ENCODE measurements around the gene KCNT2. TPM values are rescaled to one million over a fixed set of nuclear protein-coding genes. Genes with fewer than 3 reads are reported as not detected.

The KCNT2 gene
- total RNA-seq, 1 donor from 2014 or later = not detected

- ATAC-seq (ENCODE audit: low read depth) (no peak), DNase-seq (no peak)
- H3K4me3 Mint-ChIP-seq = no peak overlapping the region
- no peaks in the 10 kb centered on the region for H3K9me3 Mint-ChIP-seq
- no peak overlapping the region for H3K27ac Mint-ChIP-seq
- ChIA-PET POLR2A (no interaction called here), CTCF (no interaction called here)
- intact Hi-C loops (cut with micrococcal nuclease) = loop anchor here (10.0 kb wide), 1 partner anchor 163 kb away; no protein-coding TSS in a partner anchor
- no peak for TF ChIP-seq CTCF (IDR thresholded peaks at IDR 0.05)
- H3K27me3 Mint-ChIP-seq = no peaks in the 10 kb centered on the region
- no peaks in the 10 kb centered on the region for H3K36me3 Mint-ChIP-seq (ENCODE audit: low read depth)
- no peaks in the 10 kb centered on the region for H3K4me1 Mint-ChIP-seq
Observed at GRCh38 chr1:196308176-196308575, 300.1 kb downstream of the KCNT2 start.

DNA sequence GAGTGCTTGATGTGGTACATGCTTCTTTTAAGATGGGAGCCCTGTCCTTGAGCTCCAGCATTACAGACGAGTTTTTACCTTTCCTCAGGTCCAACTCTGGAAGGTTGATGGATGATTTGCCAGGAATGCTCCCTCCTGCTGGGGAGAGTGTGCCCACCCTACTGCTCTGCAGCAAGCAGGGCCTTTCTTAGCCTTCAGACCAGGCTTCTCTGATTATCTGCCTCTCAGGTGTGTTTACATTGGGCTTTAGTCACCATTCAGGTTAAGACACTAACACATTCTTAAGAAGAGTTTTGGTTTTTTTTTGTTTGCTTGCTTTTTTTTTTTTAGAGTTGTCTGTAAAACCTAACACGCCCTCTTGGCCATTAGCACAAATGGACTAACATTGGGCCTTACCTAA, 301.8 kb downstream of the KCNT2 start:
- ChIA-PET POLR2A (no interaction called here), CTCF (no interaction called here)
- Mint-ChIP-seq H3K36me3 (ENCODE audit: low read depth) (no peaks in the 10 kb centered on the region), H3K27me3 (no peaks in the 10 kb centered on the region), H3K4me3 (no peak overlapping the region), H3K27ac (no peak overlapping the region), H3K4me1 (no peaks in the 10 kb centered on the region), H3K9me3 (no peaks in the 10 kb centered on the region)
- TF ChIP-seq CTCF (IDR thresholded peaks at IDR 0.05) = no peak
- intact Hi-C loops (cut with micrococcal nuclease) = loop anchor here (10.0 kb wide), 1 partner anchor 162 kb away; no protein-coding TSS in a partner anchor
- ATAC-seq (ENCODE audit: low read depth) = no peak
- no peak for DNase-seq

DNA sequence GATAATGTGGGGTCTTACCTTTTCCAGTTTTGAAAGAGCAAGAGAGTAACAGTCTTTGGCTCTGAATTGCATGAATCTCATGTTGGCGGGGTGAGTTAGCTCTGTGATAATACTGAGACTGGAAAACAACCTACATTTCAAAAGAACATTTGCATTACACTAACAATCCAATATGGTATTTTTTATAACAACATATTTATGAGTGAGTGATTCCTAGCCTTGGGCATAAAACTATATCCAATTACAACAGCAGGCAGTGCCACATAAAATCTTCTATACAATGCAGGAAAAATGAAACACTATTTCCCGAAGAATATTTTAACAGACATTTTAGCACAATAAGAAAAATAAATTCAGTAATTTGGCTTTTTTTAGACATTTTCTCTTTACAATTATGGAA, 303.0 kb downstream of the KCNT2 start:
- TF ChIP-seq CTCF (IDR thresholded peaks at IDR 0.05) = no peak
- Mint-ChIP-seq H3K4me1 (no peaks in the 10 kb centered on the region), H3K36me3 (ENCODE audit: low read depth) (no peaks in the 10 kb centered on the region), H3K4me3 (no peak overlapping the region), H3K27me3 (no peaks in the 10 kb centered on the region), H3K9me3 (no peaks in the 10 kb centered on the region), H3K27ac (no peak overlapping the region)
- ChIA-PET CTCF (no interaction called here), POLR2A (no interaction called here)
- DNase-seq (no peak), ATAC-seq (ENCODE audit: low read depth) (no peak)
- intact Hi-C loops (cut with micrococcal nuclease) = loop anchor here (10.0 kb wide), 1 partner anchor 160 kb away; no protein-coding TSS in a partner anchor

- Mint-ChIP-seq H3K27me3 (no peaks in the 10 kb centered on the region), H3K9me3 (no peaks in the 10 kb centered on the region), H3K4me3 (no peak overlapping the region), H3K27ac (no peak overlapping the region), H3K36me3 (ENCODE audit: low read depth) (no peaks in the 10 kb centered on the region), H3K4me1 (no peaks in the 10 kb centered on the region)
- DNase-seq (no peak), ATAC-seq (ENCODE audit: low read depth) (no peak)
- TF ChIP-seq CTCF (IDR thresholded peaks at IDR 0.05) = no peak
- POLR2A ChIA-PET = no interaction called here
- intact Hi-C loops (cut with micrococcal nuclease) = loop anchor here (10.0 kb wide), 1 partner anchor 158 kb away; no protein-coding TSS in a partner anchor
- CTCF ChIA-PET = no interaction called here
Observed at GRCh38 chr1:196302981-196303380, 305.3 kb downstream of the KCNT2 start.

GRCh38 chr1:196302420-196302819, 305.8 kb downstream of the KCNT2 start:
- ATAC-seq (ENCODE audit: low read depth) = no peak
- intact Hi-C loops (cut with micrococcal nuclease) = loop anchor here (10.0 kb wide), 1 partner anchor 158 kb away; no protein-coding TSS in a partner anchor
- no peak overlapping the region for H3K4me3 Mint-ChIP-seq
- H3K36me3 Mint-ChIP-seq (ENCODE audit: low read depth) = no peaks in the 10 kb centered on the region
- TF ChIP-seq CTCF (IDR thresholded peaks at IDR 0.05) = no peak
- ChIA-PET POLR2A (no interaction called here), CTCF (no interaction called here)
- no peaks in the 10 kb centered on the region for H3K27me3 Mint-ChIP-seq
- no peak overlapping the region for H3K27ac Mint-ChIP-seq
- H3K9me3 Mint-ChIP-seq = no peaks in the 10 kb centered on the region
- no peaks in the 10 kb centered on the region for H3K4me1 Mint-ChIP-seq
- no peak for DNase-seq

Measured in activated B cell treated with CpG ODN at 0.5 μM for 24 hours (primary cell).